ENCODE measurements around the gene F13A1.

Gene F13A1

GRCh38 chr6:6154335-6154734 is 166.1 kb downstream of the F13A1 start:
- FAIRE-seq (no peak), DNase-seq (ENCODE audit: insufficient read length, low spot score) (no peak)
- TF ChIP-seq TAF1 (IDR thresholded peaks at IDR 0.05; ENCODE audit: low read depth, low read length) (no peak), SPI1 (IDR thresholded peaks at IDR 0.05; ENCODE audit: low read depth, low read length) (no peak), POLR2A (IDR thresholded peaks at IDR 0.05; ENCODE audit: low read depth, low read length) (no peak), PAX5 (IDR thresholded peaks at IDR 0.05; ENCODE audit: insufficient read depth, low read length, severe bottlenecking) (no peak), POLR2AphosphoS5 (IDR thresholded peaks at IDR 0.05; ENCODE audit: low read depth, low read length) (no peak), POU2F2 (IDR thresholded peaks at IDR 0.05; ENCODE audit: low read depth, low read length) (no peak)

DNA sequence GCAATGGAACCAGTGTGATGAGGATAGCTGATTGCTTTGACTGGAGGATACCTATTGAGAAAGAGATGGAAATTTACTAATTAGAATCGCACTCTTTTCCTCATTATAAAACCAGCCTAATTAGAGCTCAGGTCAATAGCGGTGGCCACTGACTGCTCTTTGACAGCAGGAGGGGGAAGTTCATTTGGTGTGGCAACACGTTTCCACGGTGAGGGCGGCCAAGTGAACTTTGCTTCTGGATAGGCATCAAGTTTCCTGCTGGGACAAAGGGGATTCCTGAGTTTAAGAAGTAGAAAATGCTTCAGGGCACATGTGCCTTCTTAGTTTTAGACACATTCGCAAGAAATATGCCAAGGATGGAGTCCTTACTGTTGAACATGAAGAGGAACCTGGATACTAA is 168.4 kb downstream of the F13A1 start:
- FAIRE-seq: no peak
- DNase-seq (ENCODE audit: insufficient read length, low spot score): no peak
- TF ChIP-seq SPI1 (IDR thresholded peaks at IDR 0.05; ENCODE audit: low read depth, low read length): no peak
- TF ChIP-seq TAF1 (IDR thresholded peaks at IDR 0.05; ENCODE audit: low read depth, low read length): no peak
- no peak for TF ChIP-seq PAX5 (IDR thresholded peaks at IDR 0.05; ENCODE audit: insufficient read depth, low read length, severe bottlenecking)
- no peak for TF ChIP-seq POLR2AphosphoS5 (IDR thresholded peaks at IDR 0.05; ENCODE audit: low read depth, low read length)
- TF ChIP-seq POLR2A (IDR thresholded peaks at IDR 0.05; ENCODE audit: low read depth, low read length): no peak
- no peak for TF ChIP-seq POU2F2 (IDR thresholded peaks at IDR 0.05; ENCODE audit: low read depth, low read length)

- DNase-seq (ENCODE audit: insufficient read length, low spot score) (no peak), FAIRE-seq (no peak)
- TF ChIP-seq POLR2AphosphoS5 (IDR thresholded peaks at IDR 0.05; ENCODE audit: low read depth, low read length): no peak
- no peak for TF ChIP-seq PAX5 (IDR thresholded peaks at IDR 0.05; ENCODE audit: insufficient read depth, low read length, severe bottlenecking)
- no peak for TF ChIP-seq TAF1 (IDR thresholded peaks at IDR 0.05; ENCODE audit: low read depth, low read length)
- TF ChIP-seq POLR2A (IDR thresholded peaks at IDR 0.05; ENCODE audit: low read depth, low read length): no peak
- no peak for TF ChIP-seq SPI1 (IDR thresholded peaks at IDR 0.05; ENCODE audit: low read depth, low read length)
- TF ChIP-seq POU2F2 (IDR thresholded peaks at IDR 0.05; ENCODE audit: low read depth, low read length): no peak
Measured at GRCh38 chr6:6148192-6148815, 172.2 kb downstream of the F13A1 start.

GRCh38 chr6:6131492-6132109 is 188.9 kb downstream of the F13A1 start:
- DNase-seq (ENCODE audit: insufficient read length, low spot score) (peak; percentile 10), FAIRE-seq (no peak)
- TF ChIP-seq POLR2AphosphoS5 (IDR thresholded peaks at IDR 0.05; ENCODE audit: low read depth, low read length) (no peak), TAF1 (IDR thresholded peaks at IDR 0.05; ENCODE audit: low read depth, low read length) (no peak), PAX5 (IDR thresholded peaks at IDR 0.05; ENCODE audit: insufficient read depth, low read length, severe bottlenecking) (no peak), SPI1 (IDR thresholded peaks at IDR 0.05; ENCODE audit: low read depth, low read length) (no peak), POLR2A (IDR thresholded peaks at IDR 0.05; ENCODE audit: low read depth, low read length) (no peak), POU2F2 (IDR thresholded peaks at IDR 0.05; ENCODE audit: low read depth, low read length) (no peak)

DNA sequence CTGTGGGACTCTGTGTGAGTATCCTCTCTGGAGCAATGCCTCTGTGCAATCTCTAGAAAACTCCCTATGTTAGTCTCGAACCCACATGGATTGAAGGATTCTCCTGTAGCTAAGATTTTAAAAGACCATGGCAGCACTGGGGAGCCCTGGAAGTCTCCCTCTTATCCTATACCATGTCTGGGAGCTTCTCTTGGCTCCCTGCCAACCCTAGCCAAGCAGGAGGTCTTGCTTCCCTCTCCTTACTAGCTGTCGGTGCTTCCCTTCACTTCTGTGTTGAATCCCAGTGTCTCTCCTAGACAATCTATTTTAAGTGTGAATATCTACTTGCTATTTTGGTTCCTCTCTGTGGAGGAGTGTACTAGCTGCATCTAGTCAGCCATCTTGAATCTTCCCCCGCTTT is 195.0 kb downstream of the F13A1 start:
- FAIRE-seq: no peak
- no peak for DNase-seq (ENCODE audit: insufficient read length, low spot score)
- TF ChIP-seq POU2F2 (IDR thresholded peaks at IDR 0.05; ENCODE audit: low read depth, low read length) (no peak), PAX5 (IDR thresholded peaks at IDR 0.05; ENCODE audit: insufficient read depth, low read length, severe bottlenecking) (no peak), SPI1 (IDR thresholded peaks at IDR 0.05; ENCODE audit: low read depth, low read length) (no peak), POLR2A (IDR thresholded peaks at IDR 0.05; ENCODE audit: low read depth, low read length) (no peak), TAF1 (IDR thresholded peaks at IDR 0.05; ENCODE audit: low read depth, low read length) (no peak), POLR2AphosphoS5 (IDR thresholded peaks at IDR 0.05; ENCODE audit: low read depth, low read length) (no peak)

DNA sequence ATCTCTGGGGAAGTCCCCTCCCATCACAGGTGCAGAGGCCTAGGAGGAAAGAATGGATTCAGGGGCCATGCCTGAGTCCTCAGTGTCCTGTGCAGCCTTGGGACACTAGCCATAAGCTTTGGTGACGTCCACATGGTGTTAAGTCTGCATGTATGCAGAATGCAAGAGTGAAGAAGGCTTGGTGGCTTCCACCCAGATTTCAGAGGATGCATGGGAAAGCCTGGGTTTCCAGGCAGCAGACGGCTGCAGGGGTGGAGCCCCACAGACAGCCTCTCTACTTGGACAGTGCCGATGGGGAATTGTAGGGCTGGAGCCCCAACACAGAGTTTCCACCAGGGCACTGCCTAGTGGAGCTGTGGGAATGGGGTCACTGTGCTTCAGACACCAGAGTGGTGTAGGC is 196.7 kb downstream of the F13A1 start:
- no peak for DNase-seq (ENCODE audit: insufficient read length, low spot score)
- TF ChIP-seq POLR2AphosphoS5 (IDR thresholded peaks at IDR 0.05; ENCODE audit: low read depth, low read length): no peak
- no peak for TF ChIP-seq POLR2A (IDR thresholded peaks at IDR 0.05; ENCODE audit: low read depth, low read length)
- no peak for TF ChIP-seq SPI1 (IDR thresholded peaks at IDR 0.05; ENCODE audit: low read depth, low read length)
- no peak for TF ChIP-seq PAX5 (IDR thresholded peaks at IDR 0.05; ENCODE audit: insufficient read depth, low read length, severe bottlenecking)
- TF ChIP-seq TAF1 (IDR thresholded peaks at IDR 0.05; ENCODE audit: low read depth, low read length): no peak
- no peak for TF ChIP-seq POU2F2 (IDR thresholded peaks at IDR 0.05; ENCODE audit: low read depth, low read length)
- FAIRE-seq: no peak

- no peak for FAIRE-seq
Measured at GRCh38 chr6:6121943-6122342, 198.5 kb downstream of the F13A1 start.

DNA sequence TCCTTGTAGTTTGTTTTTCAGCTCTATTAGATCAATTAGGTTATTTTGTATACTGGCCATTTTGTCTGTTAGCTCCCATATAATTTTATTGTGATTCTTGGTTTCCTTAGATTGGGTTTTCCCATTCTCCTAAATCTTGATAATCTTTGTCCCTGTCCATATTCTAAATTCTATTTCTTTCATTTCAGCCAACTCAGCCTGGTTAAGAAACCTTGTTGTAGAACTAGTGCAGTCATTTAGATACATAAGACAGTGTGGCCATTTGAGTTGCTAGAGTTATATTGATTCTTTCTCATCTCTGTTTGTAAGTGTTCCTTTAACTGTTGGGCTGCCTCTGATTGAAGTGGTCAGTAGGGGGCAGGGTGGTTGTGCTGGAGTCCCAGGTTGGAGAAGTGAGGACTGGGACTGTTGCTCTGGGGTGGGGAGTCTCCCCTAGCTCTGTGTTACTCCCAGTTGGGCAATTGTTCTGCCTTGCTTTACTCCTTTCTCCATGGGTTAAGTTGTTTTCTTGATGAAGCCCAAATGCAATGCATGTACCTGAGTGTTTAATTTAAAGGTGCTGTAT is 214.9 kb downstream of the F13A1 start:
- TF ChIP-seq SPI1 (IDR thresholded peaks at IDR 0.05; ENCODE audit: low read depth, low read length) (no peak), POLR2A (IDR thresholded peaks at IDR 0.05; ENCODE audit: low read depth, low read length) (no peak), POLR2AphosphoS5 (IDR thresholded peaks at IDR 0.05; ENCODE audit: low read depth, low read length) (no peak), POU2F2 (IDR thresholded peaks at IDR 0.05; ENCODE audit: low read depth, low read length) (no peak), TAF1 (IDR thresholded peaks at IDR 0.05; ENCODE audit: low read depth, low read length) (no peak), PAX5 (IDR thresholded peaks at IDR 0.05; ENCODE audit: insufficient read depth, low read length, severe bottlenecking) (no peak)
- DNase-seq (ENCODE audit: insufficient read length, low spot score) (no peak), FAIRE-seq (no peak)

More at GRCh38 chr6:6121943-6122342, 198.5 kb downstream of the F13A1 start:
- no peak for DNase-seq (ENCODE audit: insufficient read length, low spot score)
- TF ChIP-seq POLR2AphosphoS5 (IDR thresholded peaks at IDR 0.05; ENCODE audit: low read depth, low read length) (no peak), PAX5 (IDR thresholded peaks at IDR 0.05; ENCODE audit: insufficient read depth, low read length, severe bottlenecking) (no peak), TAF1 (IDR thresholded peaks at IDR 0.05; ENCODE audit: low read depth, low read length) (no peak), POLR2A (IDR thresholded peaks at IDR 0.05; ENCODE audit: low read depth, low read length) (no peak), POU2F2 (IDR thresholded peaks at IDR 0.05; ENCODE audit: low read depth, low read length) (no peak), SPI1 (IDR thresholded peaks at IDR 0.05; ENCODE audit: low read depth, low read length) (no peak)
